HG02943 (cell line): ENCODE data around the gene WAC.
"Not testable (repeated sequence)": the region's sequence is repeated elsewhere in the genome, so short reads cannot be mapped to it uniquely, and the experiment has no call there.

Source experiments
- ATAC-seq: cut with Tn5 transposase; IDR thresholded peaks from one replicate; pipeline ENCODE4 v1.9.1; 2021; ENCODE audit warnings: mild to moderate bottlenecking, low read depth, moderate library complexity; ENCODE audit not compliant: unreplicated experiment

The WAC gene

GRCh38 chr10:28561531-28561930 is 28.6 kb downstream of the WAC start:
- ATAC-seq, result no peak

- no peak for ATAC-seq
These were observed 32.0 kb downstream of the WAC start for GRCh38 chr10:28564905-28565304.

GRCh38 chr10:28566458-28567015 is 33.6 kb downstream of the WAC start:
- no peak for ATAC-seq

GRCh38 chr10:28569506-28570159 is 36.7 kb downstream of the WAC start:
- ATAC-seq, result no peak

GRCh38 chr10:28570598-28570997 is 37.7 kb downstream of the WAC start:
- no peak for ATAC-seq

GRCh38 chr10:28571265-28571664 is 38.3 kb downstream of the WAC start:
- no peak for ATAC-seq

GRCh38 chr10:28574214-28574613 is 41.3 kb downstream of the WAC start:
- ATAC-seq, result not testable (repeated sequence)

- no peak for ATAC-seq
These were observed 42.9 kb downstream of the WAC start for GRCh38 chr10:28575852-28576251.

- ATAC-seq, result no peak
These were observed 44.6 kb downstream of the WAC start for GRCh38 chr10:28577506-28577905.

GRCh38 chr10:28578454-28578853 is 45.5 kb downstream of the WAC start:
- ATAC-seq, result no peak

GRCh38 chr10:28580825-28581224 is 47.9 kb downstream of the WAC start:
- ATAC-seq, result no peak

GRCh38 chr10:28581916-28582315 is 49.0 kb downstream of the WAC start:
- no peak for ATAC-seq

GRCh38 chr10:28585076-28585475 is 52.2 kb downstream of the WAC start:
- ATAC-seq, result no peak

GRCh38 chr10:28586176-28586575 is 53.3 kb downstream of the WAC start:
- no peak for ATAC-seq

GRCh38 chr10:28587270-28587969 is 54.5 kb downstream of the WAC start:
- no peak for ATAC-seq

- ATAC-seq, result no peak
These were observed 55.0 kb downstream of the WAC start for GRCh38 chr10:28587970-28588290.

GRCh38 chr10:28592953-28593352 is 60.0 kb downstream of the WAC start:
- ATAC-seq, result no peak

GRCh38 chr10:28593811-28594210 is 60.9 kb downstream of the WAC start:
- no peak for ATAC-seq

GRCh38 chr10:28594406-28594805 is 61.5 kb downstream of the WAC start:
- no peak for ATAC-seq

GRCh38 chr10:28595613-28596012 is 62.7 kb downstream of the WAC start:
- no peak for ATAC-seq

- no peak for ATAC-seq
These were observed 67.1 kb downstream of the WAC start for GRCh38 chr10:28600056-28600455.

GRCh38 chr10:28601012-28601411 is 68.1 kb downstream of the WAC start:
- no peak for ATAC-seq
